ENCODE measurements around the gene MRPL11.

Gene MRPL11

DNA sequence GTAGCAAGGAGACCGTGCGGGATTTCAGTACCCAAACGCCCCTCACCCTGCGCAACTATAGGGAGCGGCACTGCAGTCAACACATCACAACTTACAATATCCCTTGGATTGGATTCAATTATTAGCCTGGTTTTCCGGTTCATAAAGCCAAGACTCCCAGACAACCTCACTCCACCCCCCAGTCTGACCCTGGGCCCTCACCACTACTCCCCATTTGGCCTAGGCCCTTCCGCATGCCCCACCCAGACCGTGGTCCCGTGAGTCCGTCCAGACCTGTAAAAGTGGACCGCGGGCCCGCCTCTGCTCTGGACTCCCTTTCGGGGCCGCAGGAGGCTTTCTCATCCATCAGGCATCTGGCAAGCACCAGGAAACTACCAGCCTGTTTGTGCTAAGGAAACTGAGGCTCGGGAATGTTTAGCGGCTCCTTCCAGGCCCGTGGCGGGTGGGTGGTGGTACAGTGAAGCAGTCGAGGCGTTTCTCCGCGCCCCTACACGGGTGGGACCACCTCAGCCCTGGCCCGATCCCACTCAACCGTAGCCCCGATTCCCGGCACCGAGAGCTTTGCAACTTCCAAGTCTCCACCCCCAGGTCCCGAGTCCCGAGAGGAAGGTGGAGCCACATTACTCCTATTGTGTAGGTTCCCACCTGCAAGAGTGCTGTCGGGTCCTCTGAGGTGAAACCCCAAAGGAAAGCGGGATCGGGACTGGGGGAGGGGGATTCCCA lies 40.9 kb upstream of the MRPL11 start:
- H3K36me3 ChIP-seq (ENCODE audit: insufficient read depth, low read length) = peaks cover 12% of the 10 kb centered on the region; the same call in 1 of the 2 replicates
- no peaks in the 10 kb centered on the region for H3K27me3 ChIP-seq (ENCODE audit: insufficient read depth, low read length)
- no peaks in the 10 kb centered on the region for H3K9me2 ChIP-seq (ENCODE audit: low read depth, low read length)
- H3K4me1 ChIP-seq (ENCODE audit: insufficient read depth, low read length, severe bottlenecking) = peaks cover 25% of the 10 kb centered on the region
- H3K9ac ChIP-seq (ENCODE audit: low read length) = peak overlapping the region; percentile 97
- H3K4me3 ChIP-seq (ENCODE audit: low read depth, low read length, poor library complexity, severe bottlenecking) = peak overlapping the region; percentile 91
- H3K79me2 ChIP-seq (ENCODE audit: insufficient read depth, low read length) = no peaks in the 10 kb centered on the region
- H4K20me1 ChIP-seq (ENCODE audit: insufficient read depth, low read length) = no peaks in the 10 kb centered on the region
- no peaks in the 10 kb centered on the region for H3F3A ChIP-seq (ENCODE audit: insufficient read depth, low read length)
- TF ChIP-seq EZH2 (IDR thresholded peaks at IDR 0.05; ENCODE audit: borderline replicate concordance, low read length) = no peak
- TF ChIP-seq, protein P1, sequence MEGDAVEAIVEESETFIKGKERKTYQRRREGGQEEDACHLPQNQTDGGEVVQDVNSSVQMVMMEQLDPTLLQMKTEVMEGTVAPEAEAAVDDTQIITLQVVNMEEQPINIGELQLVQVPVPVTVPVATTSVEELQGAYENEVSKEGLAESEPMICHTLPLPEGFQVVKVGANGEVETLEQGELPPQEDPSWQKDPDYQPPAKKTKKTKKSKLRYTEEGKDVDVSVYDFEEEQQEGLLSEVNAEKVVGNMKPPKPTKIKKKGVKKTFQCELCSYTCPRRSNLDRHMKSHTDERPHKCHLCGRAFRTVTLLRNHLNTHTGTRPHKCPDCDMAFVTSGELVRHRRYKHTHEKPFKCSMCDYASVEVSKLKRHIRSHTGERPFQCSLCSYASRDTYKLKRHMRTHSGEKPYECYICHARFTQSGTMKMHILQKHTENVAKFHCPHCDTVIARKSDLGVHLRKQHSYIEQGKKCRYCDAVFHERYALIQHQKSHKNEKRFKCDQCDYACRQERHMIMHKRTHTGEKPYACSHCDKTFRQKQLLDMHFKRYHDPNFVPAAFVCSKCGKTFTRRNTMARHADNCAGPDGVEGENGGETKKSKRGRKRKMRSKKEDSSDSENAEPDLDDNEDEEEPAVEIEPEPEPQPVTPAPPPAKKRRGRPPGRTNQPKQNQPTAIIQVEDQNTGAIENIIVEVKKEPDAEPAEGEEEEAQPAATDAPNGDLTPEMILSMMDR (IDR thresholded peaks at IDR 0.05; ENCODE audit: low read length) = no peak
- H3K27ac ChIP-seq (ENCODE audit: low read depth, low read length, poor library complexity, severe bottlenecking) = peak overlapping the region; percentile 69
- no peaks in the 10 kb centered on the region for H3K9me3 ChIP-seq (ENCODE audit: low read length)
- H3K4me2 ChIP-seq (ENCODE audit: low read length) = peak overlapping the region; percentile 87
- H2AFZ ChIP-seq (ENCODE audit: low read length) = no peak overlapping the region

DNA sequence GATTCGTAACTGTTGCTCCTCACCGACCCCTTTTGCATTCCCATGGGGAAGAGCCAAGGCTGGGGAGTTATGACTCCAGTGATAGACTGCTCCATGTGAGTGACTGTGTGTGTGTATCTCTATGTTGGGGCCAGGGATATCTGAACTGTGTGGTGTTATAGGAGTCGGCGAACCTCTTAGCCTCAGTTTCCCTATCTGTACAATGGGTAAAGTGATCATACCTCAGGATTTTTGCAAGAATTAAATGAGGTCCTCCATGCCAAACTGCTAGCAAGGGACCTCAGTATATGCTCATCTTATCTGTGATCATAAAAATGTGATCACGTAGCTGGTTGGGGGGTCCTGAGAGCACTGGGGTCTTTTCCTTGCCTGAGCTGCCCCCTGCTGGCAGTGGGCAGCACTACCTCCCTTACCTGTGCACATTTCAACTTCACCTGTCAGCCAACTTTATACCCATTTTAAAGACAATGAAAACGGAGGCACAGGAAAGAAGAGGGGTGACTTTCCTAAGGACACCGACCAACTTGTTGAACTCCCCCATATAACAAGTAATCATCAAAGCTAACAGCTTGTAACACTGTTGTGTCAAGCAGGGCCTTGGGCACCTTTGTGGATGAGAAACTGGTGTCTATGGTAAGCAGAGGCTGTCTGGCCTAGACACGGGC lies 40.2 kb upstream of the MRPL11 start:
- H4K20me1 ChIP-seq (ENCODE audit: insufficient read depth, low read length) = no peaks in the 10 kb centered on the region
- H3K4me3 ChIP-seq (ENCODE audit: low read depth, low read length, poor library complexity, severe bottlenecking) = peak overlapping the region; percentile 91
- H3K27me3 ChIP-seq (ENCODE audit: insufficient read depth, low read length) = no peaks in the 10 kb centered on the region
- TF ChIP-seq, protein P1 (IDR thresholded peaks at IDR 0.05; ENCODE audit: low read length) = peak; percentile 98
- no peak for TF ChIP-seq EZH2 (IDR thresholded peaks at IDR 0.05; ENCODE audit: borderline replicate concordance, low read length)
- H3K36me3 ChIP-seq (ENCODE audit: insufficient read depth, low read length) = peaks cover 12% of the 10 kb centered on the region; the same call in 1 of the 2 replicates
- H3K9ac ChIP-seq (ENCODE audit: low read length) = peak overlapping the region; percentile 97
- H3K9me2 ChIP-seq (ENCODE audit: low read depth, low read length) = no peaks in the 10 kb centered on the region
- peak overlapping the region; percentile 69 for H3K27ac ChIP-seq (ENCODE audit: low read depth, low read length, poor library complexity, severe bottlenecking)
- H3K9me3 ChIP-seq (ENCODE audit: low read length) = no peaks in the 10 kb centered on the region
- no peak overlapping the region for H2AFZ ChIP-seq (ENCODE audit: low read length)
- peak overlapping the region; percentile 87 for H3K4me2 ChIP-seq (ENCODE audit: low read length)
- H3K4me1 ChIP-seq (ENCODE audit: insufficient read depth, low read length, severe bottlenecking) = peaks cover 25% of the 10 kb centered on the region
- no peaks in the 10 kb centered on the region for H3K79me2 ChIP-seq (ENCODE audit: insufficient read depth, low read length)
- no peaks in the 10 kb centered on the region for H3F3A ChIP-seq (ENCODE audit: insufficient read depth, low read length)

DNA sequence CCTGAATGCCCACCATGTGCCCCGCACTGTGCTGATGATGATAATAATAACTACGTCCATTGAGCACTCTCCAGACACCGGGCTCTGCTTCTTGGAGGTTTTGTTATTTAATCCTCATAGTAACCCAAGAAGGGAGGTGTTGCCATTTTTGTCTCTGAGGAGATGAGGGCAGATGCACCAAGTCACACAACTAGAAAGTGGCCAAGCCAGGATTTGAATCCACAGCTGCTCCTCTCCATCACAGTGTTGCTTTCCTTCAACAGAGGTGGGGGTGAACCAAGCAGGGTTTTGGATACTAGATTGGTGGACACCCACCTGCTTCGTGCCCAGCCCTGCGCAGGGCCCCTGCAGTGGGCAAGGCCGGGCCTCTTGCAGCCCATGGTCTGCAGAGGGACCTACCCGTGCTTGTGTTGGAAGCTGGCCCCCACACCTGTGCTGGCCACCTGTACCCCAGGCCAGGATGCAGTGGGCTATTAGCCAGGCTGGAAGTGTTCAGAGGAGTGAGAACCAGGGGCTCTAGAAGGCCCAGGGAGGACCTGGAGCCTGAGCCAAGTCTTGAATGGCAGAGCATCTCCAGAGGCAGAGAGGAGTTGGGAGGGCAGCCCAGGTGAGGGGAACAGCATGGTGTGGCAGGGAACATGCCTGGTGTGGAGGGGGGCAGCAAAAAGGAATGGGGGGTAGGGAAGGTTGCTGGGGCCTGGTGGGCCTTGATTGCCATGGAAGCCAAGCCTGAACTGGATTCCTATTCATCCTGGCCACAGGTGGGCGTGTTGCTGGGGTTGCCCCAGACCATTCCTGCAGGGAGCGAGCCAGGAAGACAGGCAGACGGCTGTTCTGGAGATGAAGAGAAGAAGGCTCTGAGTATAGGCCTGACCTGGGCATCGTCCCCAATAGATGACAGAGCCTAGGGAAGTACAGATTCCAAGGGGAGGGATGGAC lies 38.9 kb upstream of the MRPL11 start:
- Histone ChIP-seq H3K27me3 (ENCODE audit: insufficient read depth, low read length) (no peaks in the 10 kb centered on the region), H3K79me2 (ENCODE audit: insufficient read depth, low read length) (no peaks in the 10 kb centered on the region), H3F3A (ENCODE audit: insufficient read depth, low read length) (no peaks in the 10 kb centered on the region), H3K36me3 (ENCODE audit: insufficient read depth, low read length) (0 out of 2 replicates have a peak, but pooled peaks cover under 1% of the 10 kb centered on the region), H2AFZ (ENCODE audit: low read length) (no peak overlapping the region), H3K4me1 (ENCODE audit: insufficient read depth, low read length, severe bottlenecking) (peaks cover 24% of the 10 kb centered on the region), H3K9me2 (ENCODE audit: low read depth, low read length) (no peaks in the 10 kb centered on the region), H3K4me2 (ENCODE audit: low read length) (no peak overlapping the region), H4K20me1 (ENCODE audit: insufficient read depth, low read length) (no peaks in the 10 kb centered on the region), H3K4me3 (ENCODE audit: low read depth, low read length, poor library complexity, severe bottlenecking) (no peak overlapping the region), H3K9ac (ENCODE audit: low read length) (no peak overlapping the region), H3K27ac (ENCODE audit: low read depth, low read length, poor library complexity, severe bottlenecking) (no peak overlapping the region), H3K9me3 (ENCODE audit: low read length) (no peaks in the 10 kb centered on the region)
- TF ChIP-seq, protein P1 (IDR thresholded peaks at IDR 0.05; ENCODE audit: low read length) = no peak
- TF ChIP-seq EZH2 (IDR thresholded peaks at IDR 0.05; ENCODE audit: borderline replicate concordance, low read length) = no peak

All from OCI-LY1 (cell line).